Skeletal muscle tissue (tissue), 4 donors: Measurements from ENCODE around the gene CDH4. TPM values are rescaled to one million over a fixed set of nuclear protein-coding genes. Genes with fewer than 3 reads are reported as not detected.

Source experiments
- H3K27ac ChIP-seq: one replicate; pipeline ENCODE4 v1.7.0; 2013; ENCODE audit warnings: mild to moderate bottlenecking, low read depth, low read length, inconsistent platforms
- H3K27me3 ChIP-seq, 3 donors: one replicate each; pipeline ENCODE4 v1.7.0; 2013; ENCODE audit warnings: low read length in 3 of 3; ENCODE audit not compliant: control insufficient read depth in 3 of 3, insufficient read depth in 3 of 3
- H3K36me3 ChIP-seq, 3 donors: one replicate each; pipeline ENCODE4 v1.7.0; 2013; ENCODE audit warnings: low read length in 3 of 3; ENCODE audit not compliant: control insufficient read depth in 3 of 3, insufficient read depth in 3 of 3
- H3K4me1 ChIP-seq, 3 donors: one replicate each; pipeline ENCODE4 v1.7.0; 2013; ENCODE audit warnings: low read length in 3 of 3, mild to moderate bottlenecking in 3 of 3; ENCODE audit not compliant: control insufficient read depth in 3 of 3, insufficient read depth in 3 of 3
- H3K4me3 ChIP-seq, 3 donors: one replicate each; pipeline ENCODE4 v1.7.0; 2013; ENCODE audit warnings: low read length in 3 of 3
- H3K9ac ChIP-seq, 3 donors: one replicate each; pipeline ENCODE4 v1.7.0; 2013; ENCODE audit warnings: low read length in 3 of 3, mild to moderate bottlenecking in 3 of 3, moderate library complexity in 2 of 3, low read depth in 1 of 3
- H3K9me3 ChIP-seq, 3 donors: one replicate each; pipeline ENCODE4 v1.7.0; 2013; ENCODE audit warnings: low read length in 3 of 3; ENCODE audit not compliant: control insufficient read depth in 3 of 3
- total RNA-seq: library from RNA; depleted of rRNA; stranded (reverse); fragments of >200 nt; gene quantifications from one replicate; pipeline ENCODE4 v1.2.3, GENCODE V29; 2014
- donor health status: Osteomylitis.

CDH4 gene
- total RNA-seq, 1 donor from 2014 or later, result 0.52 TPM

DNA sequence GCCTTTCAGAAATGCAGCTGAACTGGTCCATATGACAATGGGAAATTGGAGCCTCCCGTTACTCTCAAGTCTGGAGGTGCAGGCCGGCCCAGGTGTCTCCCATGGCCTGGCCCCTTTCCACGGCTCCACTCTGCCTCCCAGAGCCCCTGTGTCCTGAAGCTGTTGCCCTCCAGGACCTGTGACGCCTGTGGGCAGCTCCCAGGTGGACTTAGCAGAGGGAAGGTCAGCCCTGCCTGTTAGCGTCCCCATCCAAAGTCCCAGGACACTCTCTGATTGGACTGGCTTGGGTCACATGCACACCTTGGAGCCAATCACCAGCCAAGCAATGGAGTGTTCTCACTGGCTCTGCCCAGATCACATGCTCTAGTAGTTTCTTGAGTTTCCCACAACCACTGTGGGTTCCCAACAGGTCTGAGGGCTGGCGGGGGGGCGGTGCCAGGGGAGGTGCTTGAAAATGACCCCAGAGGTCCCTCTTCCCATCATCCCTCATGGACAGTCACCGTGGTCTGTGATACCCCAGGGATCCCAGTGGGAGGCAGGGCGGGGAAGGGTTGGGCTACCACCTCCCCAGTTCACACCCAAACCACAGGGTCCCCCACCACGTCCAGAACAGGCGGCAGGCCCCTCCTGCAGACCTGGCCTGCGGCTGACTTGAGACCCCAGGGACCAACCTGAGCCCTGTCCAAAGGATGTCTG lies 678.1 kb downstream of the CDH4 start:
- no peak overlapping the region for H3K9ac ChIP-seq
- no peak overlapping the region for H3K27ac ChIP-seq
- no peaks in the 10 kb centered on the region for H3K9me3 ChIP-seq
- H3K4me3 ChIP-seq, result no peak overlapping the region
- H3K36me3 ChIP-seq, result no peaks in the 10 kb centered on the region
- no peaks in the 10 kb centered on the region for H3K4me1 ChIP-seq
- no peaks in the 10 kb centered on the region for H3K27me3 ChIP-seq

GRCh38 chr20:61930776-61931475 lies 678.9 kb downstream of the CDH4 start:
- no peak overlapping the region for H3K27ac ChIP-seq
- no peaks in the 10 kb centered on the region for H3K9me3 ChIP-seq
- no peak overlapping the region for H3K4me3 ChIP-seq
- H3K9ac ChIP-seq, result no peak overlapping the region
- H3K36me3 ChIP-seq, result no peaks in the 10 kb centered on the region
- H3K27me3 ChIP-seq, result no peaks in the 10 kb centered on the region
- no peaks in the 10 kb centered on the region for H3K4me1 ChIP-seq

DNA sequence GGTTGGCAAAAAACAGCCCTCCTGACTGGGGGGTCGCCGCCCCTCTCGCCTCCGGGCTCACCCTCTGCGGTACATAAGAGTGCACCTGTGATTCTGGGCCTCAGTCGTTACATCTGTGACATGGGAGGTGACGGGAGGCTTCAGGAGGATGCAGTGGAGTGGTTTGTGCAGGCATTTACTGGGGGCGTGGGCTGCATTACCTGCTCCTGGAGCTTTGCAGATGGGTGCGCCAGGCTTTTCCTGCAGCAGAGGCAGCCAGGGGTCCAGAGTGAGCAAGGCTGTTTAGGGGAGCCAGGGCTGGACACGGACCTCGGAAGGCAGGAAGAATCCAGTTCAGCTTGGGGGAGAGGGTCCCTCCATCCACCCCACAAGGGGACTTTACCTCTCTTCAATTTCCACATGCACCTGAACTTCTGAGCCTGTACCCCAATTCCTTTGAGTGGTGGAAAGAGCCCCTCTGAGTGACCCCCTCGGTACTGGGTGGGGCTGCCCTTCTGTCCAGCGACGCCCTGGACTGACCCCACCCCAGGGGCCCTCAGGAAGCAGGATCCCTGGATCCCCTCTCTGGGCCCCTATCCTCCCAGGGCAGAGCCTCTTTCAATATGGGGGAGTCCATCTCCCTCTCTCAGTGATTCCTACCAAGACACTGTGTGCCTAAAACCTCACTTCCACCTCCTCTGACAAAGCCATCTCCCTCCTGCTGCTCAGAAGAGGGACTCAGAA lies 679.6 kb downstream of the CDH4 start:
- Histone ChIP-seq H3K27me3 (no peaks in the 10 kb centered on the region), H3K9ac (no peak overlapping the region), H3K36me3 (no peaks in the 10 kb centered on the region), H3K4me3 (no peak overlapping the region), H3K4me1 (no peaks in the 10 kb centered on the region), H3K9me3 (no peaks in the 10 kb centered on the region), H3K27ac (no peak overlapping the region)

GRCh38 chr20:61932199-61932592 lies 680.1 kb downstream of the CDH4 start:
- no peak overlapping the region for H3K4me3 ChIP-seq
- H3K27ac ChIP-seq, result no peak overlapping the region
- H3K36me3 ChIP-seq, result no peaks in the 10 kb centered on the region
- no peak overlapping the region for H3K9ac ChIP-seq
- H3K9me3 ChIP-seq, result no peaks in the 10 kb centered on the region
- no peaks in the 10 kb centered on the region for H3K27me3 ChIP-seq
- no peaks in the 10 kb centered on the region for H3K4me1 ChIP-seq

- Histone ChIP-seq H3K27me3 (no peaks in the 10 kb centered on the region), H3K9ac (no peak overlapping the region), H3K4me3 (no peak overlapping the region), H3K9me3 (no peaks in the 10 kb centered on the region), H3K4me1 (no peaks in the 10 kb centered on the region), H3K27ac (no peak overlapping the region), H3K36me3 (no peaks in the 10 kb centered on the region)
Observed at GRCh38 chr20:61932711-61933480, 680.8 kb downstream of the CDH4 start.

DNA sequence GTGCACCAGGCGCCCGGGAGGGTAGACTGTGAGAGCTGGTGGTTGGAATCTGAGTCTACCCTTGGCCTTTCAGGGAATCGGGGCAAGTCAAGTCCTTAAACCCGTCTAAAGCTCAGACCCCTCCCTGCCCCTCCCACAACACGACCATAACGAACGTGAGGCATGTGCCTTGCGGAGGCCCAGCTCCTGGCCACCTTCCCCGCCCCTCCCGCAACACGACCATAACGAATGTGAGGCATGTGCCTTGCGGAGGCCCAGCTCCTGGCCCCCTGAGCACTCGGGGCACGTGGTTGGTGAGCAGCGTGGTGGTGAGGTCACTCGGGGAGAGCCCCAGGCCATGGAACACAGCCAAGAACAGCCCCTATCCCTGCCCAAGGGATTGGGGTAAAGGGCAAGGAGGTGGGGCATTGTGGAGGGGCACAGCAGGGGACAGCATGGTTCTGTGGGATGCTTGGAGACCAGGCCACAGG lies 681.5 kb downstream of the CDH4 start:
- no peak overlapping the region for H3K4me3 ChIP-seq
- H3K4me1 ChIP-seq, result no peaks in the 10 kb centered on the region
- no peaks in the 10 kb centered on the region for H3K36me3 ChIP-seq
- no peaks in the 10 kb centered on the region for H3K27me3 ChIP-seq
- no peak overlapping the region for H3K9ac ChIP-seq
- H3K27ac ChIP-seq, result no peak overlapping the region
- no peaks in the 10 kb centered on the region for H3K9me3 ChIP-seq

DNA sequence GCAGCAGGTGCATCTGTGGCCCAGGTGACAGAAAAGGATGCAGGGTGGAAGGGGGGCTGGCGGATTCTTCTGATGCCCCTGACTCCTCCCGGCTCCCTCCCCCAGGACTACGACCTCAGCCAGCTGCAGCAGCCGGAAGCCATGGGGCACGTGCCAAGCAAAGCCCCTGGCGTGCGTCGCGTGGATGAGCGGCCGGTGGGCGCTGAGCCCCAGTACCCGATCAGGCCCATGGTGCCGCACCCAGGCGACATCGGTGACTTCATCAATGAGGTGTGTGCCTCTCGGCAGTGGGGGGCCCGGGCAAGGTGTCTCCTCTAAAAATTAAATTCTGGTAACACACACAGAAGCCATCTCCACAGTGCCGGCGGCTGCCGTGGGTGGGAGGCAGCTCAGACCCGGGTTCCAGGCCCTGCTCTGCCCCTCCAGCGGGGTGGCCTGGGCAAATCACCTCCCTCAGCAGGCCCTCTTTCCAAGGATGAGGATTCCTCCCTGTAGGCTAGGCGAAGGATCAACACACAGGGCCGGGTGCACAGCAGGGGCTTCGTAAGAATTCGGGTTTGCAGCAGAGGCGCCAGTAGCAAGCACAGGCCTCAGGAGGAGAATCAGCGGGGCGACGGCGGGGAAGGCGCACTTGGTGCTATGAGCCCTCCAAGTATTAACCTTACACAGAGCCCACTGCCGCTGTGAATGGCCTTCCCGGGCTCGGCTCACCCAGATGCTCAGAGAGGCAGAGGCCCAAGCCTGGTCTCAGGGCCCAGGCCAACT lies 682.1 kb downstream of the CDH4 start:
- H3K27ac ChIP-seq, result no peak overlapping the region
- H3K36me3 ChIP-seq, result no peaks in the 10 kb centered on the region
- H3K27me3 ChIP-seq, result no peaks in the 10 kb centered on the region

GRCh38 chr20:61934716-61935530 lies 682.9 kb downstream of the CDH4 start:
- no peaks in the 10 kb centered on the region for H3K9me3 ChIP-seq
- H3K27me3 ChIP-seq, result no peaks in the 10 kb centered on the region
- no peak overlapping the region for H3K4me3 ChIP-seq
- H3K4me1 ChIP-seq, result no peaks in the 10 kb centered on the region
- no peak overlapping the region for H3K9ac ChIP-seq
- H3K27ac ChIP-seq, result no peak overlapping the region
- H3K36me3 ChIP-seq, result no peaks in the 10 kb centered on the region

More for the DNA sequence above, 682.1 kb downstream of the CDH4 start:
- Histone ChIP-seq H3K4me3 (no peak overlapping the region), H3K9ac (no peak overlapping the region), H3K4me1 (no peaks in the 10 kb centered on the region), H3K9me3 (no peaks in the 10 kb centered on the region)
